Upper lobe of right lung (tissue), 1 donor: ENCODE data around the gene ABL2. TPM values are rescaled to one million over a fixed set of nuclear protein-coding genes. Genes with fewer than 3 reads are reported as not detected.
"Not testable (repeated sequence)": the region's sequence is repeated elsewhere in the genome, so short reads cannot be mapped to it uniquely, and the experiment has no call there.

Source experiments
- ATAC-seq: fragments of 200-7000 bp; cut with Tn5 transposase; one replicate; pipeline ENCODE4 v1.9.1; 2020; ENCODE audit warnings: mild to moderate bottlenecking, moderate library complexity
- DNase-seq: peaks from one replicate; pipeline ENCODE4 v3.0.0-alpha.2; 2020
- H3K27ac ChIP-seq: fragments of 200-600 bp; one replicate; pipeline ENCODE4 v1.8.0; 2022
- H3K27me3 ChIP-seq: fragments of 200-600 bp; one replicate; pipeline ENCODE4 v1.8.0; 2022; ENCODE audit warnings: mild to moderate bottlenecking
- H3K36me3 ChIP-seq: fragments of 200-600 bp; one replicate; pipeline ENCODE4 v1.8.0; 2022
- H3K4me1 ChIP-seq: fragments of 200-600 bp; one replicate; pipeline ENCODE4 v1.8.0; 2022
- H3K4me3 ChIP-seq: fragments of 200-600 bp; one replicate; pipeline ENCODE4 v1.8.0; 2022; ENCODE audit warnings: mild to moderate bottlenecking
- H3K9me3 ChIP-seq: fragments of 200-600 bp; one replicate; pipeline ENCODE4 v1.8.0; 2022
- CTCF ChIP-seq: fragments of 200-600 bp; IDR thresholded peaks from one replicate; pipeline ENCODE4 v1.8.0; 2022; ENCODE audit warnings: antibody characterized with exemption
- intact Hi-C: fragments of 100-400 bp; cut with DNase I; formaldehyde crosslinking; loops from one replicate; pipeline ENCODE4 v1.11.0; 2022
- total RNA-seq: library from RNA; stranded (reverse); fragmentation: NEBNext Ultra II Directional; extraction: Animal tissue kit (Norgen Biotek cat#: 25700); gene quantifications from one replicate; pipeline ENCODE4 v1.2.1, GENCODE V29; 2021
- donor health status: DM: no; HTN: yes; CAD: no; lungs with severe emphysema.

ABL2 gene
- total RNA-seq, 1 donor from 2014 or later: 32.7 TPM

GRCh38 chr1:179143322-179143721, 86.2 kb downstream of the ABL2 start:
- peaks cover 11% of the 10 kb centered on the region for H3K4me1 ChIP-seq
- H3K27me3 ChIP-seq: no peaks in the 10 kb centered on the region
- peak overlapping the region; percentile 29 for H3K4me3 ChIP-seq
- peak overlapping the region; percentile 49 for H3K27ac ChIP-seq
- no peak for ATAC-seq
- no peaks in the 10 kb centered on the region for H3K36me3 ChIP-seq
- DNase-seq: no peak
- TF ChIP-seq CTCF: no peak
- intact Hi-C loops: no loop called here
- no peaks in the 10 kb centered on the region for H3K9me3 ChIP-seq

GRCh38 chr1:179142889-179143299, 86.6 kb downstream of the ABL2 start:
- Histone ChIP-seq H3K4me3 (peak overlapping the region; percentile 29), H3K4me1 (peaks cover 11% of the 10 kb centered on the region), H3K9me3 (no peaks in the 10 kb centered on the region), H3K27ac (peak overlapping the region; percentile 49), H3K27me3 (no peaks in the 10 kb centered on the region), H3K36me3 (no peaks in the 10 kb centered on the region)
- TF ChIP-seq CTCF: no peak
- intact Hi-C loops: no loop called here
- DNase-seq (no peak), ATAC-seq (peak; percentile 94)

GRCh38 chr1:179141592-179142251, 87.8 kb downstream of the ABL2 start:
- peak overlapping the region; percentile 29 for H3K4me3 ChIP-seq
- intact Hi-C loops: no loop called here

GRCh38 chr1:179138755-179139154, 90.7 kb downstream of the ABL2 start:
- peaks cover 18% of the 10 kb centered on the region for H3K4me1 ChIP-seq
- H3K27ac ChIP-seq, ATAC-seq, H3K4me3 ChIP-seq, intact Hi-C loops, H3K36me3 ChIP-seq, DNase-seq, H3K9me3 ChIP-seq, H3K27me3 ChIP-seq: not testable (repeated sequence)

More at GRCh38 chr1:179141592-179142251, 87.8 kb downstream of the ABL2 start:
- peak overlapping the region; percentile 49 for H3K27ac ChIP-seq
- peak; percentile 87 for ATAC-seq
- H3K36me3 ChIP-seq: no peaks in the 10 kb centered on the region
- no peaks in the 10 kb centered on the region for H3K27me3 ChIP-seq
- H3K4me1 ChIP-seq: peaks cover 18% of the 10 kb centered on the region
- DNase-seq: no peak
- H3K9me3 ChIP-seq: no peaks in the 10 kb centered on the region
- no peak for TF ChIP-seq CTCF

- peaks cover 8% of the 10 kb centered on the region for H3K4me1 ChIP-seq
- no peaks in the 10 kb centered on the region for H3K27me3 ChIP-seq
- no peaks in the 10 kb centered on the region for H3K9me3 ChIP-seq
- no peak for TF ChIP-seq CTCF
- no peaks in the 10 kb centered on the region for H3K36me3 ChIP-seq
- DNase-seq: no peak
- H3K4me3 ChIP-seq: no peak overlapping the region
- no peak overlapping the region for H3K27ac ChIP-seq
- intact Hi-C loops: no loop called here
- peak; percentile 66 for ATAC-seq
These were observed 91.7 kb downstream of the ABL2 start for GRCh38 chr1:179137617-179138255.

- H3K9me3 ChIP-seq, intact Hi-C loops, ATAC-seq, H3K36me3 ChIP-seq, H3K27me3 ChIP-seq, H3K27ac ChIP-seq, DNase-seq, H3K4me3 ChIP-seq, H3K4me1 ChIP-seq: not testable (repeated sequence)
These were observed 93.8 kb downstream of the ABL2 start for GRCh38 chr1:179135707-179136106.

- H3K27ac ChIP-seq, H3K9me3 ChIP-seq, H3K4me3 ChIP-seq, H3K4me1 ChIP-seq, intact Hi-C loops, H3K27me3 ChIP-seq, DNase-seq, H3K36me3 ChIP-seq, ATAC-seq: not testable (repeated sequence)
These were observed 94.3 kb downstream of the ABL2 start for GRCh38 chr1:179135168-179135567.
